ENCODE data around the gene ANKRD49. TPM values are rescaled to one million over a fixed set of nuclear protein-coding genes. Genes with fewer than 3 reads are reported as not detected.
A peak's percentile ranks its signal among the peaks of the same experiment; 100 is the strongest.

The ANKRD49 gene
- total and polyA plus RNA-seq, 10 of the 15 experiments (the other 5 are each of a cell fraction or from before 2014, with no cell fraction given) = 19.2 to 46.6 (median 33.6) TPM

DNA sequence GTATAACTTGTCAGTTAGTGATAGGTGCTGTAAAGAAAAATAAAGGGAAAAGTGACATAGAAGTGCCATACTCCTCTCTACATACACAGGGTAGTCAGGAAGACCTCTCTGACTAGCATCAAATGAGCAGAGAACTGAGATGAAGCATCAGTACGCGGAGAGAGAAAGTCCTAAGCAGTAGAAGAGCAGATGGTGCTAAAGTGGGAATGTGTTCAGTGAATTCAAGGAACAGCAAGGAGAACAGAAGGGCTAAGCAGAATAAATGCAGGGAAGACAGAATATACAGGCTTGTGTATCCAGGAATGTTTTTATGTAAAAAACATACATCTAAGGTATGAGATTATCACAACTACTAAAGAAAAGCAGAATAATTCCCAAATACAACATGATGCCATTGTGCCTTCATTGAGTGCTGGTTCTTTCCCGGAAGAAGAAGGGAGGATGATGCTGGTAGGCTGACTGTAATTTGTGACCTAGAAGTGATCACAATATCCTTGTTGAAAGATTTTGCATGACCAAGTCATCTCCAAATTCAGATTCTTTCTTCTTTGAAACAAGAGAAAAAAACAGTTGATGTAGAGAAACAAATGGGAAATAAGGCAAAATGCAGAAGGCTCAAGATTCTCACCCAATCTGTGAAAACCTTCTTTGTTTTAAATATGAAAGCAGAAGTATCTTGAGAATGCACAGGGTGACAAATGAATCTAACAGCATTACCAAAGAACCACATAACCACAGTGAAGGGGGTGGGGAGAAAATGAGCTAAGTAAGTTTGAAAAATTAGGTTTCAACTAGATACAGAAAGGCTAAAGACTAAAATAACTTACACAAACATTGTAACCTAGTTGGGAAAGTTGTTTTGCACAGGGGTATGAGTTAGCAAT is 20.6 kb upstream of the ANKRD49 start (continued):
- TF ChIP-seq TBL1XR1 (IDR thresholded peaks at IDR 0.05; ENCODE audit: low read depth, low read length) (peak; percentile 74; the same call in 1 of the 2 replicates), CBX5 (IDR thresholded peaks at IDR 0.05; ENCODE audit: low read depth) (peak; percentile 85), ZNF384 (IDR thresholded peaks at IDR 0.05; ENCODE audit: borderline replicate concordance, low read depth, low read length) (peak; percentile 77; the same call in 1 of the 2 replicates), SMARCA5 (IDR thresholded peaks at IDR 0.05) (0 out of 2 replicates have a peak, but pooled peaks have one; percentile 31), HDAC2 (IDR thresholded peaks at IDR 0.05) (no peak), EZH2 (IDR thresholded peaks at IDR 0.05; ENCODE audit: borderline replicate concordance, control insufficient read depth, low read depth, low read length) (0 out of 2 replicates have a peak, but pooled peaks have one; percentile 71), RAD21 (IDR thresholded peaks at IDR 0.05; ENCODE audit: insufficient read depth, low read depth, low read length) (no peak), ZNF24 (IDR thresholded peaks at IDR 0.05) (peak; percentile 18; the same call in 1 of the 2 replicates), ZSCAN29 (IDR thresholded peaks at IDR 0.05) (no peak), SMC3 (IDR thresholded peaks at IDR 0.05; ENCODE audit: borderline replicate concordance, low read length) (no peak; the same call in 1 of the 2 replicates), RUNX3 (IDR thresholded peaks at IDR 0.05; ENCODE audit: low read length) (peak; percentile 100), MEF2B (IDR thresholded peaks at IDR 0.05; ENCODE audit: partially characterized antibody, poor library complexity, severe bottlenecking) (peak; percentile 78), NFYB (IDR thresholded peaks at IDR 0.05; ENCODE audit: insufficient read depth, low read depth, low read length) (0 out of 2 replicates have a peak, but pooled peaks have one; percentile 6), POLR2A (IDR thresholded peaks at IDR 0.05; ENCODE audit: low read depth, low read length) (no peak), SIX5 (IDR thresholded peaks at IDR 0.05; ENCODE audit: low read depth, low read length, severe bottlenecking) (no peak), HCFC1 (IDR thresholded peaks at IDR 0.05; ENCODE audit: low read length) (no peak), ZZZ3 (IDR thresholded peaks at IDR 0.05; ENCODE audit: control insufficient read depth, insufficient read length, low read depth) (no peak), FOS (IDR thresholded peaks at IDR 0.05; ENCODE audit: borderline replicate concordance, extremely low read depth, insufficient read length) (no peak), PAX5 (IDR thresholded peaks at IDR 0.05; ENCODE audit: borderline replicate concordance, low read depth, low read length) (peak; percentile 68; the same call in 1 of the 2 replicates), TARDBP (IDR thresholded peaks at IDR 0.05; ENCODE audit: borderline replicate concordance) (no peak)
- TF ChIP-seq, protein P1, sequence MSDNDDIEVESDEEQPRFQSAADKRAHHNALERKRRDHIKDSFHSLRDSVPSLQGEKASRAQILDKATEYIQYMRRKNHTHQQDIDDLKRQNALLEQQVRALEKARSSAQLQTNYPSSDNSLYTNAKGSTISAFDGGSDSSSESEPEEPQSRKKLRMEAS (IDR thresholded peaks at IDR 0.05; ENCODE audit: low read depth, low read length) = no peak
- TF ChIP-seq, protein P2, sequence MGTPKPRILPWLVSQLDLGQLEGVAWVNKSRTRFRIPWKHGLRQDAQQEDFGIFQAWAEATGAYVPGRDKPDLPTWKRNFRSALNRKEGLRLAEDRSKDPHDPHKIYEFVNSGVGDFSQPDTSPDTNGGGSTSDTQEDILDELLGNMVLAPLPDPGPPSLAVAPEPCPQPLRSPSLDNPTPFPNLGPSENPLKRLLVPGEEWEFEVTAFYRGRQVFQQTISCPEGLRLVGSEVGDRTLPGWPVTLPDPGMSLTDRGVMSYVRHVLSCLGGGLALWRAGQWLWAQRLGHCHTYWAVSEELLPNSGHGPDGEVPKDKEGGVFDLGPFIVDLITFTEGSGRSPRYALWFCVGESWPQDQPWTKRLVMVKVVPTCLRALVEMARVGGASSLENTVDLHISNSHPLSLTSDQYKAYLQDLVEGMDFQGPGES (IDR thresholded peaks at IDR 0.05) = no peak
- TF ChIP-seq, protein P3, sequence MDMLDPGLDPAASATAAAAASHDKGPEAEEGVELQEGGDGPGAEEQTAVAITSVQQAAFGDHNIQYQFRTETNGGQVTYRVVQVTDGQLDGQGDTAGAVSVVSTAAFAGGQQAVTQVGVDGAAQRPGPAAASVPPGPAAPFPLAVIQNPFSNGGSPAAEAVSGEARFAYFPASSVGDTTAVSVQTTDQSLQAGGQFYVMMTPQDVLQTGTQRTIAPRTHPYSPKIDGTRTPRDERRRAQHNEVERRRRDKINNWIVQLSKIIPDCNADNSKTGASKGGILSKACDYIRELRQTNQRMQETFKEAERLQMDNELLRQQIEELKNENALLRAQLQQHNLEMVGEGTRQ (IDR thresholded peaks at IDR 0.05; ENCODE audit: borderline replicate concordance, low read depth, low read length) = no peak
- TF ChIP-seq, protein P4, sequence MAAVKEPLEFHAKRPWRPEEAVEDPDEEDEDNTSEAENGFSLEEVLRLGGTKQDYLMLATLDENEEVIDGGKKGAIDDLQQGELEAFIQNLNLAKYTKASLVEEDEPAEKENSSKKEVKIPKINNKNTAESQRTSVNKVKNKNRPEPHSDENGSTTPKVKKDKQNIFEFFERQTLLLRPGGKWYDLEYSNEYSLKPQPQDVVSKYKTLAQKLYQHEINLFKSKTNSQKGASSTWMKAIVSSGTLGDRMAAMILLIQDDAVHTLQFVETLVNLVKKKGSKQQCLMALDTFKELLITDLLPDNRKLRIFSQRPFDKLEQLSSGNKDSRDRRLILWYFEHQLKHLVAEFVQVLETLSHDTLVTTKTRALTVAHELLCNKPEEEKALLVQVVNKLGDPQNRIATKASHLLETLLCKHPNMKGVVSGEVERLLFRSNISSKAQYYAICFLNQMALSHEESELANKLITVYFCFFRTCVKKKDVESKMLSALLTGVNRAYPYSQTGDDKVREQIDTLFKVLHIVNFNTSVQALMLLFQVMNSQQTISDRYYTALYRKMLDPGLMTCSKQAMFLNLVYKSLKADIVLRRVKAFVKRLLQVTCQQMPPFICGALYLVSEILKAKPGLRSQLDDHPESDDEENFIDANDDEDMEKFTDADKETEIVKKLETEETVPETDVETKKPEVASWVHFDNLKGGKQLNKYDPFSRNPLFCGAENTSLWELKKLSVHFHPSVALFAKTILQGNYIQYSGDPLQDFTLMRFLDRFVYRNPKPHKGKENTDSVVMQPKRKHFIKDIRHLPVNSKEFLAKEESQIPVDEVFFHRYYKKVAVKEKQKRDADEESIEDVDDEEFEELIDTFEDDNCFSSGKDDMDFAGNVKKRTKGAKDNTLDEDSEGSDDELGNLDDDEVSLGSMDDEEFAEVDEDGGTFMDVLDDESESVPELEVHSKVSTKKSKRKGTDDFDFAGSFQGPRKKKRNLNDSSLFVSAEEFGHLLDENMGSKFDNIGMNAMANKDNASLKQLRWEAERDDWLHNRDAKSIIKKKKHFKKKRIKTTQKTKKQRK (IDR thresholded peaks at IDR 0.05; ENCODE audit: low read depth, low read length) = no peak

Measured in GM12878 (cell line).